Hepatocyte (in vitro differentiated cells): ENCODE data around the gene SLC16A6.

Source experiments
- CTCF ChIP-seq: fragments of 200-600 bp; sonication (generic); IDR thresholded peaks from 2 replicates; pipeline ENCODE4 v1.5.1; 2016; ENCODE audit warnings: antibody characterized with exemption, mild to moderate bottlenecking; ENCODE audit not compliant: poor library complexity
- EZH2 ChIP-seq: fragments of 200-600 bp; sonication (generic); IDR thresholded peaks from 2 replicates; pipeline ENCODE4 v1.6.1; 2016; ENCODE audit warnings: antibody characterized with exemption, mild to moderate bottlenecking, borderline replicate concordance

GRCh38 chr17:68334393-68334792, 43.5 kb upstream of the SLC16A6 start:
- TF ChIP-seq CTCF (no peak), EZH2 (no peak)
